Measurements from ENCODE around the gene GRIA1. TPM values are rescaled to one million over a fixed set of nuclear protein-coding genes. Genes with fewer than 3 reads are reported as not detected.

The GRIA1 gene
- total RNA-seq, 1 donor from 2014 or later, result 3.3 TPM

- Histone ChIP-seq H3K4me1 (no peaks in the 10 kb centered on the region), H3K79me2 (ENCODE audit: low read depth) (no peaks in the 10 kb centered on the region), H3K9me3 (ENCODE audit: low read depth) (no peaks in the 10 kb centered on the region), H3K4me2 (no peak overlapping the region), H2AFZ (replicated peaks) (no peak overlapping the region), H3K27me3 (no peaks in the 10 kb centered on the region), H3F3A (ENCODE audit: low read depth) (no peaks in the 10 kb centered on the region), H3K27ac (no peak overlapping the region), H3K36me3 (no peaks in the 10 kb centered on the region), H4K20me1 (ENCODE audit: low read depth) (no peaks in the 10 kb centered on the region), H3K9ac (no peak overlapping the region), H3K4me3 (no peak overlapping the region)
- Mint-ChIP-seq H3K27ac (no peak overlapping the region), H3K9me3 (no peaks in the 10 kb centered on the region), H3K4me1 (no peaks in the 10 kb centered on the region), H3K27me3 (ENCODE audit: insufficient read depth, low read depth) (peaks cover 3% of the 10 kb centered on the region), H3K4me3 (no peak overlapping the region), H3K36me3 (peaks cover 23% of the 10 kb centered on the region)
- no peak for TF ChIP-seq EZH2 (IDR thresholded peaks at IDR 0.05)
- no peak for TF ChIP-seq CTCF (IDR thresholded peaks at IDR 0.05)
- no peak for TF ChIP-seq EZH2phosphoT487 (IDR thresholded peaks at IDR 0.05)
- DNase-seq (ENCODE audit: low spot score), result no peak
These were observed 183.9 kb downstream of the GRIA1 start for GRCh38 chr5:153674356-153674755.

- Histone ChIP-seq H3K4me2 (no peak overlapping the region), H4K20me1 (ENCODE audit: low read depth) (no peaks in the 10 kb centered on the region), H3K9ac (no peak overlapping the region), H3K4me3 (no peak overlapping the region), H3K36me3 (no peaks in the 10 kb centered on the region), H3K9me3 (ENCODE audit: low read depth) (no peaks in the 10 kb centered on the region), H3K27ac (no peak overlapping the region), H3F3A (ENCODE audit: low read depth) (no peaks in the 10 kb centered on the region), H3K79me2 (ENCODE audit: low read depth) (no peaks in the 10 kb centered on the region), H3K27me3 (no peaks in the 10 kb centered on the region), H2AFZ (replicated peaks) (no peak overlapping the region), H3K4me1 (no peaks in the 10 kb centered on the region)
- H3K27ac Mint-ChIP-seq, result no peak overlapping the region
- DNase-seq (ENCODE audit: low spot score), result no peak
- H3K36me3 Mint-ChIP-seq, result peaks cover 28% of the 10 kb centered on the region
- no peak for TF ChIP-seq CTCF (IDR thresholded peaks at IDR 0.05)
- no peak for TF ChIP-seq EZH2phosphoT487 (IDR thresholded peaks at IDR 0.05)
- no peak for TF ChIP-seq EZH2 (IDR thresholded peaks at IDR 0.05)
- H3K27me3 Mint-ChIP-seq (ENCODE audit: insufficient read depth, low read depth), result peaks cover 3% of the 10 kb centered on the region
- no peak overlapping the region for H3K4me3 Mint-ChIP-seq
- no peaks in the 10 kb centered on the region for H3K9me3 Mint-ChIP-seq
- H3K4me1 Mint-ChIP-seq, result no peaks in the 10 kb centered on the region
These were observed 185.9 kb downstream of the GRIA1 start for GRCh38 chr5:153676406-153676805.

- no peaks in the 10 kb centered on the region for H3K27me3 ChIP-seq
- H4K20me1 ChIP-seq (ENCODE audit: low read depth), result no peaks in the 10 kb centered on the region
- H3K9ac ChIP-seq, result no peak overlapping the region
- H3K4me1 Mint-ChIP-seq, result no peaks in the 10 kb centered on the region
- no peaks in the 10 kb centered on the region for H3F3A ChIP-seq (ENCODE audit: low read depth)
- H3K27ac Mint-ChIP-seq, result no peak overlapping the region
- DNase-seq (ENCODE audit: low spot score), result no peak
- no peaks in the 10 kb centered on the region for H3K4me1 ChIP-seq
- peaks cover 29% of the 10 kb centered on the region for H3K36me3 Mint-ChIP-seq
- H3K36me3 ChIP-seq, result no peaks in the 10 kb centered on the region
- no peak overlapping the region for H3K4me3 ChIP-seq
- H3K4me2 ChIP-seq, result no peak overlapping the region
- H3K4me3 Mint-ChIP-seq, result no peak overlapping the region
- H2AFZ ChIP-seq (replicated peaks), result no peak overlapping the region
- peaks cover 3% of the 10 kb centered on the region for H3K27me3 Mint-ChIP-seq (ENCODE audit: insufficient read depth, low read depth)
- no peaks in the 10 kb centered on the region for H3K9me3 Mint-ChIP-seq
- TF ChIP-seq EZH2 (IDR thresholded peaks at IDR 0.05), result no peak
- no peak for TF ChIP-seq EZH2phosphoT487 (IDR thresholded peaks at IDR 0.05)
- TF ChIP-seq CTCF (IDR thresholded peaks at IDR 0.05), result no peak
- H3K27ac ChIP-seq, result no peak overlapping the region
- no peaks in the 10 kb centered on the region for H3K79me2 ChIP-seq (ENCODE audit: low read depth)
- H3K9me3 ChIP-seq (ENCODE audit: low read depth), result no peaks in the 10 kb centered on the region
These were observed 186.4 kb downstream of the GRIA1 start for GRCh38 chr5:153676821-153677220.

Data from neural progenitor cell (in vitro differentiated cells).